GM19023 (cell line): Measurements from ENCODE around the gene PCDHGA4.
A peak's percentile ranks its signal among the peaks of the same experiment; 100 is the strongest.
"Not testable (repeated sequence)": the region's sequence is repeated elsewhere in the genome, so short reads cannot be mapped to it uniquely, and the experiment has no call there.

Experiments
- ATAC-seq: cut with Tn5 transposase; IDR thresholded peaks from one replicate; pipeline ENCODE4 v1.9.1; 2021; ENCODE audit warnings: mild to moderate bottlenecking, moderate library complexity; ENCODE audit not compliant: unreplicated experiment

PCDHGA4 gene

DNA sequence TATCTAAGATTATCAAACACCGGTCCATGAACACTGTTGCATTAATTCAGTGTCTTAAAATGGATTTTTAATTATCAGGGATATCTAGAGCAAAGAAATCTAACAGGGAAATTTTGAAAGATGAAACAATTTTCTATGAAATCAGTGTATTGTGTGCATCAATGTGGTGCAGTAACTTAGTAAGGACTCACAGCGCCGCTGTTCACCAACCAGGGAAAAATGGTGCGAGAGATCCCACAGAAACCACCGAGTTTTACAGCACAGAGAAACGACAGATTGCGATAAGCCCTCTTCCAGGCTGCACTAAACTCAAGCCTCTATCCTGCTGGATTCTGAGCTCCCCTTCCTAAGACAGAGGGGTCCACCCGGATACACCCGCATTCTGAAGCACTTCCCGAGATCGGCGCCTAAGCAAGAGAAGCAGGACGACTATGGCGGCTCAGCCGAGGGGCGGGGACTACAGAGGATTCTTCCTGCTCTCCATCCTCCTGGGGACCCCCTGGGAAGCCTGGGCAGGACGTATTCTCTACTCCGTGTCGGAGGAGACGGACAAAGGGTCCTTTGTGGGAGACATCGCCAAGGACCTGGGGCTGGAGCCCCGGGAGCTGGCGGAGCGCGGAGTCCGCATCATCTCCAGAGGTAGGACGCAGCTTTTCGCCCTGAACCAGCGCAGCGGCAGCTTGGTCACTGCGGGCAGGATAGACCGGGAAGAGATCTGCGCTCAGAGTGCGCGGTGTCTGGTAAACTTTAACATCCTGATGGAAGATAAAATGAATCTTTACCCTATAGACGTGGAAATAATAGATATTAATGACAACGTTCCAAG lies 27.9 kb downstream of the PCDHGA4 start, which contains the start of gene PCDHGA7:
Gene PCDHGA7, plus strand, starts transcription at position 274 of the 826 bp plus-strand sequence. Its CDS starts 158 bp downstream, at position 432.
- ATAC-seq, result no peak

DNA sequence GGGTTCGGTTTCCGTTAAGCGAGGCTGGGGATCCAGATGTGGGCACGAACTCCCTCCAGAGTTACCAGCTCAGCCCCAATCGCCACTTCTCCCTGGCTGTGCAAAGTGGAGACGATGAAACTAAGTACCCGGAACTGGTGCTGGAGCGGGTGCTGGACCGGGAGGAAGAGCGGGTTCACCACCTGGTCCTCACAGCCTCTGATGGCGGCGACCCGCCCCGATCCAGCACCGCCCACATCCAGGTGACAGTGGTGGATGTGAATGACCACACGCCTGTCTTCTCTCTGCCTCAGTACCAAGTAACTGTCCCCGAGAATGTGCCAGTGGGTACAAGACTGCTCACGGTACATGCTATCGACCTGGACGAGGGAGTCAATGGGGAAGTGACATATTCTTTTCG lies 28.5 kb downstream of the PCDHGA4 start:
- no peak for ATAC-seq

DNA sequence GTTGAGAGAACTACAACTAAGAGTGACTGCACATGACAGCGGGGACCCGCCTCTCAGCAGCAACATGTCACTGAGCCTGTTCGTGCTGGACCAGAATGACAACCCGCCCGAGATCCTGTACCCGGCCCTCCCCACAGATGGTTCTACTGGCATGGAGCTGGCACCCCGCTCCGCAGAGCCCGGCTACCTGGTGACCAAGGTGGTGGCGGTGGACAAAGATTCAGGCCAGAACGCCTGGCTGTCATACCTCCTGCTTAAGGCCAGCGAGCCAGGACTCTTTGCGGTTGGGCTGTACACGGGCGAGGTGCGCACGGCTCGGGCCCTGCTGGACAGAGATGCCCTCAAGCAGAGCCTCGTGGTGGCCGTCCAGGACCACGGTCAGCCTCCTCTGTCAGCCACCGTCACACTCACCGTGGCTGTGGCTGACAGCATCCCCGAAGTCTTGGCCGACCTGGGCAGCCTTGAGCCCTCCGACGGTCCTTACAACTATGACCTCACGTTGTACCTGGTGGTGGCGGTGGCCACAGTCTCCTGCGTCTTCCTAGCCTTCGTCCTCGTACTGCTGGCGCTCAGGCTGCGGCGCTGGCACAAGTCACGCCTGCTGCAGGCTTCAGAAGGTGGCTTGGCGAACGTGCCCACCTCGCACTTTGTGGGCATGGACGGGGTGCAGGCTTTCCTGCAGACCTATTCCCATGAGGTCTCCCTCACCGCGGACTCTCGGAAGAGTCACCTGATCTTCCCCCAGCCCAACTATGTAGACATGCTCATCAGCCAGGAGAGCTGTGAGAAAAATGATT lies 29.8 kb downstream of the PCDHGA4 start:
- no peak for ATAC-seq

DNA sequence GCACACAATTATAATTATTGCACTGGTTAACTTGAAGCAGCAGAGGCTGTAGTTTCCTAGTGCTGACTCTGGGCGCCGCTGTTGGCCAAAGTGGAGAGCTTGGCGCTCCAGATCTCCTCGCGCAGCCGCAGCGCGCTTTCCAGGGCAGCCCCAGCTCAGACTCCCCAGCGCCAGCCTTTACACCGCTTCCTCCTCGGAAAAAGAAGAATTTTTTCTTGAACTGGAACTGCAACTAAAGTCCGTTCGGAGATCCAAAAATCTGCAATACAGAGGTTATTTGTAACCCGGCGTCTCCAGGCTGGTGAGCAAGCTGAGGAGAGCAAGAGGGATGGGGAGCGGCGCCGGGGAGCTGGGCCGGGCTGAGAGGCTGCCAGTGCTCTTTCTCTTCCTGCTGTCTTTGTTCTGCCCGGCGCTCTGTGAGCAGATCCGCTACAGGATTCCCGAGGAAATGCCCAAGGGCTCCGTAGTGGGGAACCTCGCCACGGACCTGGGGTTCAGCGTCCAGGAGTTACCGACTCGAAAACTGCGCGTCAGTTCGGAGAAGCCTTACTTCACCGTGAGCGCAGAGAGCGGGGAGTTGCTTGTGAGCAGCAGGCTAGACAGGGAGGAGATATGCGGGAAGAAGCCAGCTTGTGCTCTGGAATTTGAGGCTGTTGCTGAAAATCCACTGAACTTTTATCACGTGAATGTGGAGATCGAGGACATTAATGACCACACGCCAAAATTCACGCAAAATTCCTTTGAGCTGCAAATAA lies 32.9 kb downstream of the PCDHGA4 start, which contains the start of gene PCDHGB4:
Gene PCDHGB4, plus strand, starts transcription at position 142 of the 755 bp plus-strand sequence. Its CDS starts 187 bp downstream, at position 329.
- peak; percentile 70 for ATAC-seq

DNA sequence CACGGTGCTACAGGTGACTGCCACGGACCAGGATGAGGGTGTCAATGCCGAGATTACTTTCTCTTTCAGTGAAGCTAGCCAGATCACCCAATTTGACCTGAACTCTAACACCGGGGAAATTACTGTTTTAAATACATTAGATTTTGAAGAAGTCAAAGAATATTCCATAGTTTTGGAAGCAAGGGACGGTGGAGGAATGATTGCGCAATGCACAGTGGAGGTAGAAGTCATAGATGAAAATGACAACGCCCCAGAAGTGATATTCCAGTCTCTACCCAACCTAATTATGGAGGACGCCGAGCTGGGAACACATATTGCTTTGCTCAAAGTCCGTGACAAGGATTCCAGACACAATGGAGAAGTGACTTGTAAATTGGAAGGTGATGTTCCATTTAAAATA lies 33.8 kb downstream of the PCDHGA4 start:
- ATAC-seq, result no peak

DNA sequence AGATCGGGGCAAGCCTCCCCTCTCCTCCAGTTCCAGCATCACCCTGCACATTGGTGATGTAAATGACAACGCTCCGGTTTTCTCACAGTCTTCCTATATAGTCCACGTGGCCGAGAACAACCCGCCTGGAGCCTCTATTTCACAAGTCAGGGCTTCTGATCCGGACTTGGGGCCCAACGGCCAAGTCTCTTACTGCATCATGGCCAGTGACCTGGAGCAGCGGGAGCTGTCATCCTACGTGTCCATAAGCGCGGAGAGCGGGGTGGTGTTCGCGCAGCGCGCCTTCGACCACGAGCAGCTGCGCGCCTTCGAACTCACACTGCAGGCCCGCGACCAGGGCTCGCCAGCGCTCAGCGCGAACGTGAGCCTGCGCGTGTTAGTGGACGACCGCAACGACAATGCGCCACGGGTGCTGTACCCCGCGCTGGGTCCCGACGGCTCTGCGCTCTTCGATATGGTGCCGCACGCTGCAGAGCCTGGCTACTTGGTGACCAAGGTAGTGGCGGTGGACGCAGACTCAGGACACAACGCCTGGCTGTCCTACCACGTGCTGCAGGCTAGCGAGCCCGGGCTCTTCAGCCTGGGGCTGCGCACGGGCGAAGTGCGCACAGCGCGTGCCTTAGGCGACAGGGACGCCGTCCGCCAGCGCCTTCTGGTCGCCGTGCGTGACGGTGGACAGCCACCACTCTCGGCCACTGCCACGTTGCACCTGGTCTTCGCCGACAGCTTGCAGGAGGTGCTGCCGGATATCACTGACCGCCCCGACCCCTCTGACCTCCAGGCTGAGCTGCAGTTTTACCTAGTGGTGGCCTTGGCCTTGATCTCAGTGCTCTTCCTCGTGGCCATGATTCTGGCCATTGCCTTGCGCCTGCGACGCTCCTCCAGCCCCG lies 34.6 kb downstream of the PCDHGA4 start:
- ATAC-seq, result no peak

DNA sequence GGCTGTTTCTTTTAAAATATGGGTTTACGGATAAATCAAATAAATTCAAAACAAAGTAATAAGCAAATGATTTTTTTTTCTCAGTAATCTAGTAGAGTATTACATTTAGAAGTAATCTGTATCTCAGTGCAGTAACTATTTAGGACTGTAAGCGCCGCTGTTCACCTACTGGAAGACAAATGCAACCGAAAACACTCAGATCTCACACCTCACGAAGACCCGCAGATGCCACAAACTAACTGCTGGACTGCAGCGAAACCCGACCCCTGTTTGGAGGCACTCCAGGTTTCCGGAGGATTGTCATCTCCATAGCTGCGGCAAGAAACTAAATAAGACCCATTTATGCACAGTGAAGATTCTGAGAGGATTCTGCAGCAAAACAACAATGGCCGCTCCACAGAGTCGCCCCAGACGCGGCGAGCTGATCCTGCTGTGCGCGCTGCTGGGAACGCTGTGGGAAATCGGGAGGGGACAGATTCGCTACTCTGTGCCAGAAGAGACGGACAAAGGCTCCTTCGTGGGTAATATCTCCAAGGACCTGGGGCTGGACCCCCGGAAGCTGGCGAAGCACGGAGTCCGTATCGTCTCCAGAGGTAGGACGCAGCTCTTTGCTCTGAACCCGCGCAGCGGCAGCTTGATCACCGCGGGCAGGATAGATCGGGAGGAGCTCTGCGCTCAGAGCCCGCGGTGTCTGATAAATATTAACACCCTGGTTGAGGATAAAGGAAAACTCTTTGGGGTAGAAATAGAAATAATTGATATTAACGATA lies 37.8 kb downstream of the PCDHGA4 start, which contains the start of gene PCDHGA8:
Gene PCDHGA8, plus strand, starts transcription at position 205 of the 770 bp plus-strand sequence. Its CDS starts 181 bp downstream, at position 386.
- no peak for ATAC-seq

DNA sequence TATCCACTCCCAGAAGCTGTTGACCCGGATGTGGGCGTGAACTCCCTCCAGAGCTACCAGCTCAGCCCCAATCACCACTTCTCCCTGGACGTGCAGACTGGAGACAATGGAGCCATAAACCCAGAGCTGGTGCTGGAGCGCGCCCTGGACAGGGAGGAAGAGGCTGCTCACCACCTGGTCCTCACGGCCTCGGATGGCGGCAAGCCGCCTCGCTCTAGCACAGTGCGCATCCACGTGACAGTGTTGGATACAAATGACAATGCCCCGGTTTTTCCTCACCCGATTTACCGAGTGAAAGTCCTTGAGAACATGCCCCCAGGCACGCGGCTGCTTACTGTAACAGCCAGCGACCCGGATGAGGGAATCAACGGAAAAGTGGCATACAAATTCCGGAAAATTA lies 38.4 kb downstream of the PCDHGA4 start:
- no peak for ATAC-seq

DNA sequence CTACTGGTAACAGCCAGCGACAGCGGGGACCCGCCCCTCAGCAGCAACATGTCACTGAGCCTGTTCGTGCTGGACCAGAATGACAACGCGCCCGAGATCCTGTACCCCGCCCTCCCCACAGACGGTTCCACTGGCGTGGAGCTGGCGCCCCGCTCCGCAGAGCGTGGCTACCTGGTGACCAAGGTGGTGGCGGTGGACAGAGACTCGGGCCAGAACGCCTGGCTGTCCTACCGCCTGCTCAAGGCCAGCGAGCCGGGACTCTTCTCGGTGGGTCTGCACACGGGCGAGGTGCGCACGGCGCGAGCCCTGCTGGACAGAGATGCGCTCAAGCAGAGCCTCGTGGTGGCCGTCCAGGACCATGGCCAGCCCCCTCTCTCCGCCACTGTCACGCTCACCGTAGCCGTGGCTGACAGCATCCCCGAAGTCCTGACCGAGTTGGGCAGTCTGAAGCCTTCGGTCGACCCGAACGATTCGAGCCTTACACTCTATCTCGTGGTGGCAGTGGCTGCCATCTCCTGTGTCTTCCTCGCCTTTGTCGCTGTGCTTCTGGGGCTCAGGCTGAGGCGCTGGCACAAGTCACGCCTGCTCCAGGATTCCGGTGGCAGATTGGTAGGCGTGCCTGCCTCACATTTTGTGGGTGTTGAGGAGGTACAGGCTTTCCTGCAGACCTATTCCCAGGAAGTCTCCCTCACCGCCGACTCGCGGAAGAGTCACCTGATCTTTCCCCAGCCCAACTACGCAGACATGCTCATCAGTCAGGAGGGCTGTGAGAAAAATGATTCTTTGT lies 39.8 kb downstream of the PCDHGA4 start:
- not testable (repeated sequence) for ATAC-seq

DNA sequence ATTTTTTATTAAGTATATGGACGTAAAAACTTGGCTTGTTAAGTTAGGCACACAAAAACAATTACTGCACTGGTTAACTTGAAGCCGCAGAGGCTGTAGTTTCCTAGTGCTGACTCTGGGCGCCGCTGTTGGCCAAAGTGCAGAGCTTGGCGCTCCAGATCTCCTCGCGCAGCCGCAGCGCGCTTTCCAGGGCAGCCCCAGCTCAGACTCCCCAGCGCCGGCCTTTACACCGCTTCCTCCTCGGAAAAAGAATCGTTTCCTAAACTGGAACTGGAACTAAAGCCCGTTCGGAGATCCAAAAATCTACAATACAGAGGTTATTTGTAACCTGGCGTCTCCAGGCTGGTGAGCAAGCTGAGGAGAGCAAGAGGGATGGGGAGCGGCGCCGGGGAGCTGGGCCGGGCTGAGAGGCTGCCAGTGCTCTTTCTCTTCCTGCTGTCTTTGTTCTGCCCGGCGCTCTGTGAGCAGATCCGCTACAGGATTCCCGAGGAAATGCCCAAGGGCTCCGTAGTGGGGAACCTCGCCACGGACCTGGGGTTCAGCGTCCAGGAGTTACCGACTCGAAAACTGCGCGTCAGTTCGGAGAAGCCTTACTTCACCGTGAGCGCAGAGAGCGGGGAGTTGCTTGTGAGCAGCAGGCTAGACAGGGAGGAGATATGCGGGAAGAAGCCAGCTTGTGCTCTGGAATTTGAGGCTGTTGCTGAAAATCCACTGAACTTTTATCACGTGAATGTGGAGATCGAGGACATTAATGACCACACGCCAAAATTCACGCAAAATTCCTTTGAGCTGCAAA lies 43.1 kb downstream of the PCDHGA4 start, which contains the start of gene PCDHGB5:
Gene PCDHGB5, plus strand, starts transcription at position 192 of the 796 bp plus-strand sequence. Its CDS starts 181 bp downstream, at position 373.
- ATAC-seq, result peak; percentile 88

DNA sequence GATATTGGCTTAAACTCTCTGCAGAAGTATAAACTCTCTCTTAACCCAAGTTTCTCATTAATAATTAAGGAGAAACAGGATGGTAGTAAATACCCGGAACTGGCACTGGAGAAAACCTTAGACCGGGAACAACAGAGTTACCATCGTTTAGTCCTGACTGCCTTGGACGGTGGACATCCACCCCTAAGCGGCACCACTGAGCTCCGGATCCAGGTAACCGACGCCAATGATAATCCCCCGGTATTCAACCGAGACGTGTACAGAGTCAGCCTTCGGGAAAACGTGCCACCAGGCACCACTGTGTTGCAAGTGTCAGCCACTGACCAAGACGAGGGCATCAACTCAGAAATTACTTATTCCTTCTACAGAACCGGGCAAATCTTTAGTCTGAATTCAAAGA lies 43.8 kb downstream of the PCDHGA4 start:
- no peak for ATAC-seq

DNA sequence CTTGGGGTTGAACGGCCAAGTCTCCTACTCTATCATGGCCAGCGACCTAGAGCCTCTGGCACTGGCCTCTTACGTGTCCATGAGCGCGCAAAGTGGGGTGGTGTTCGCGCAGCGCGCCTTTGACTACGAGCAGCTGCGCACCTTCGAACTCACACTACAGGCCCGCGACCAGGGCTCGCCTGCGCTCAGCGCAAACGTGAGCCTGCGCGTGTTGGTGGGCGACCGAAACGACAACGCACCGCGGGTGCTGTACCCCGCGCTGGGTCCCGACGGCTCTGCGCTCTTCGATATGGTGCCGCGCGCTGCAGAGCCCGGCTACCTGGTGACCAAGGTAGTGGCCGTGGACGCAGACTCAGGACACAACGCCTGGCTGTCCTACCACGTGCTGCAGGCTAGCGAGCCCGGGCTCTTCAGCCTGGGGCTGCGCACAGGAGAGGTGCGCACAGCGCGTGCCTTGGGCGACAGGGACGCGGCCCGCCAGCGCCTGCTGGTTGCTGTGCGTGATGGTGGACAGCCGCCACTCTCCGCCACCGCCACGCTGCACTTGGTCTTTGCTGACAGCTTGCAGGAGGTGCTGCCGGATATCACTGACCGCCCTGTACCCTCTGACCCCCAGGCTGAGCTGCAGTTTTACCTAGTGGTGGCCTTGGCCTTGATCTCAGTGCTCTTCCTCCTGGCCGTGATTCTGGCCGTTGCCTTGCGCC lies 44.9 kb downstream of the PCDHGA4 start:
- no peak for ATAC-seq

DNA sequence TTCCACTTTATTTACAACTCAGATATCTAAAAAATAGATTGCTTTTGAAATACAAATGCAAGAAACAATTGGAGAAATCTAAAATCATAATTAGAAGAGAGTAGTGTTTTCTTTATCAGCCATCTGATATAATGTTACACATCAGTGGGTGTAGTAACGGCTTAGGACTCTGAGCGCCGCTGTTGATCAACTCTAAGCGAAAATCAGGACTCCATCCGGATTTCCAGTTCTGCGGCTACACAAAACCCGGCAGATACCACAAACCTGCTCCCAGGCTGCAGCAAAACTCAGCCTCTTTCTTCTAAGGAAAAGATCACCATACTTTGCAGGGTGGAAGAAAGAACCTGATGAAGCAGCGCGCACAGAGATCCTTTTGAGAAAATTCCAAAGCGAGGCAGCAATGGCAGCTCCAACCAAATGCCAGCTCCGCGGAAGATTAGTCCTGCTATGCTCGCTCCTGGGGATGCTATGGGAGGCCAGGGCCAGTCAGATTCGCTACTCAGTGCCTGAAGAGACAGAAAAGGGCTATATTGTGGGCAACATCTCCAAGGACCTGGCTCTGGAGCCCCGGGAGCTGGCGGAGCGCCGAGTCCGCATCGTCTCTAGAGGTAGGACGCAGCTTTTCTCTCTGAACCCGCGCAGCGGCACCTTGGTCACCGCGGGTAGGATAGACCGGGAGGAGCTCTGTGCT lies 47.9 kb downstream of the PCDHGA4 start, which contains the start of gene PCDHGA9:
Gene PCDHGA9, plus strand, starts transcription at position 226 of the 691 bp plus-strand sequence. Its CDS starts 175 bp downstream, at position 401.
- no peak for ATAC-seq

DNA sequence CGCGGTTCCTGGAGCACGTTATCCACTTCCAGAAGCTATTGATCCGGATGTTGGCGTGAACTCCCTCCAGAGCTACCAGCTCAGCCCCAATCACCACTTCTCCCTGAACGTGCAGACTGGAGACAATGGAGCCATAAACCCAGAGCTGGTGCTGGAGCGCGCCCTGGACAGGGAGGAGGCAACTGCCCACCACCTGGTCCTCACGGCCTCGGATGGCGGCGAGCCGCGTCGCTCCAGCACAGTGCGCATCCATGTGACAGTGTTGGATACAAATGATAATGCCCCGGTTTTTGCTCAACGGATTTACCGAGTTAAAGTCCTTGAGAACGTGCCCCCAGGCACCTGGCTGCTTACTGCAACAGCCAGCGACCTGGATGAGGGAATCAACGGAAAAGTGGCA lies 48.6 kb downstream of the PCDHGA4 start:
- no peak for ATAC-seq
